GM12801 (cell line): Measurements from ENCODE around the gene RAVER2.

Experiments used
- CTCF ChIP-seq: IDR thresholded peaks from one replicate; pipeline ENCODE4 v1.5.1; 2011; ENCODE audit warnings: control low read depth; ENCODE audit not compliant: insufficient read length; ENCODE audit errors: extremely low read depth

Gene RAVER2

GRCh38 chr1:64846573-64847430, 101.9 kb downstream of the RAVER2 start:
- no peak for TF ChIP-seq CTCF

- TF ChIP-seq CTCF, result no peak
Measured at GRCh38 chr1:64847666-64848065, 102.8 kb downstream of the RAVER2 start.

- TF ChIP-seq CTCF, result no peak
Measured at GRCh38 chr1:64848136-64848535, 103.3 kb downstream of the RAVER2 start.

GRCh38 chr1:64848803-64849202, 103.9 kb downstream of the RAVER2 start:
- TF ChIP-seq CTCF, result no peak

- TF ChIP-seq CTCF, result no peak
Measured at GRCh38 chr1:64849942-64850341, 105.1 kb downstream of the RAVER2 start.

- no peak for TF ChIP-seq CTCF
Measured at GRCh38 chr1:64850846-64851245, 106.0 kb downstream of the RAVER2 start.

- TF ChIP-seq CTCF, result no peak
Measured at GRCh38 chr1:64851664-64852063, 106.8 kb downstream of the RAVER2 start.
